KMS-11 (cell line): Measurements from ENCODE around the gene EFEMP1.

Experiments used
- H2AFZ ChIP-seq: fragments of 200-600 bp; sonication (generic); 2 replicates; pipeline ENCODE4 v1.6.1; 2016; ENCODE audit warnings: antibody characterized with exemption, mixed run types, low read depth
- H3K27ac ChIP-seq: fragments of 200-600 bp; sonication (generic); 2 replicates; pipeline ENCODE4 v1.6.1; 2016; ENCODE audit warnings: mild to moderate bottlenecking, mixed run types
- H3K27me3 ChIP-seq: fragments of 200-600 bp; sonication (generic); 2 replicates; pipeline ENCODE4 v1.6.1; 2017; ENCODE audit warnings: mild to moderate bottlenecking, low read depth, mixed run types, moderate library complexity; ENCODE audit not compliant: insufficient read depth
- H3K36me3 ChIP-seq: fragments of 200-600 bp; sonication (generic); 2 replicates; pipeline ENCODE4 v1.6.1; 2017; ENCODE audit warnings: mild to moderate bottlenecking, mixed run types; ENCODE audit not compliant: insufficient read depth
- H3K4me1 ChIP-seq: fragments of 200-600 bp; sonication (generic); 2 replicates; pipeline ENCODE4 v1.6.1; 2016; ENCODE audit warnings: mild to moderate bottlenecking, low read depth, mixed run types; ENCODE audit not compliant: poor library complexity, severe bottlenecking
- H3K4me2 ChIP-seq: fragments of 200-600 bp; sonication (generic); 2 replicates; pipeline ENCODE4 v1.7.0; 2016; ENCODE audit warnings: mild to moderate bottlenecking, mixed run types
- H3K4me3 ChIP-seq: fragments of 200-600 bp; sonication (generic); IDR thresholded peaks from 2 replicates; pipeline ENCODE4 v1.6.1; 2017; ENCODE audit warnings: low read depth, low read length, mixed read lengths; ENCODE audit not compliant: insufficient read depth
- H3K79me2 ChIP-seq: fragments of 200-600 bp; sonication (generic); 2 replicates; pipeline ENCODE4 v1.6.1; 2016; ENCODE audit warnings: low read depth, mixed run types; ENCODE audit not compliant: insufficient read depth
- H3K9ac ChIP-seq: fragments of 200-600 bp; sonication (generic); 2 replicates; pipeline ENCODE4 v1.6.1; 2016; ENCODE audit warnings: mild to moderate bottlenecking, mixed run types
- H4K20me1 ChIP-seq: fragments of 200-600 bp; sonication (generic); 2 replicates; pipeline ENCODE4 v1.6.1; 2016; ENCODE audit warnings: mild to moderate bottlenecking, mixed run types; ENCODE audit not compliant: insufficient read depth
- CTCF ChIP-seq: fragments of 200-600 bp; sonication (generic); conservative IDR thresholded peaks from 2 replicates; pipeline ENCODE4 v1.6.1; 2017; ENCODE audit warnings: low read depth, mild to moderate bottlenecking, antibody characterized with exemption, low read length, moderate library complexity, mixed read lengths

EFEMP1 gene

GRCh38 chr2:55898386-55899040 is 25.1 kb downstream of the EFEMP1 start:
- Histone ChIP-seq H4K20me1 (no peaks in the 10 kb centered on the region), H3K4me3 (no peak overlapping the region), H3K79me2 (no peaks in the 10 kb centered on the region), H3K27me3 (no peaks in the 10 kb centered on the region), H3K4me2 (no peak overlapping the region), H3K36me3 (no peaks in the 10 kb centered on the region), H3K4me1 (no peaks in the 10 kb centered on the region), H2AFZ (no peak overlapping the region), H3K27ac (no peak overlapping the region), H3K9ac (no peak overlapping the region)
- no peak for TF ChIP-seq CTCF

- no peaks in the 10 kb centered on the region for H3K4me1 ChIP-seq
- no peak overlapping the region for H3K27ac ChIP-seq
Observed at GRCh38 chr2:55896633-55897032, 26.9 kb downstream of the EFEMP1 start.

GRCh38 chr2:55894720-55895119 is 28.9 kb downstream of the EFEMP1 start:
- H3K79me2 ChIP-seq, result no peaks in the 10 kb centered on the region
- H3K27me3 ChIP-seq, result no peaks in the 10 kb centered on the region
- no peak for TF ChIP-seq CTCF
- no peak overlapping the region for H3K4me2 ChIP-seq
- H3K4me3 ChIP-seq, result no peak overlapping the region
- no peaks in the 10 kb centered on the region for H3K36me3 ChIP-seq
- no peaks in the 10 kb centered on the region for H3K4me1 ChIP-seq
- no peak overlapping the region for H3K9ac ChIP-seq
- no peaks in the 10 kb centered on the region for H4K20me1 ChIP-seq
- H3K27ac ChIP-seq, result no peak overlapping the region
- no peak overlapping the region for H2AFZ ChIP-seq

More at GRCh38 chr2:55896633-55897032, 26.9 kb downstream of the EFEMP1 start:
- H4K20me1 ChIP-seq, result no peaks in the 10 kb centered on the region
- H3K4me2 ChIP-seq, result no peak overlapping the region
- H3K36me3 ChIP-seq, result no peaks in the 10 kb centered on the region
- H3K4me3 ChIP-seq, result no peak overlapping the region
- no peaks in the 10 kb centered on the region for H3K27me3 ChIP-seq
- no peak for TF ChIP-seq CTCF
- no peak overlapping the region for H3K9ac ChIP-seq
- H3K79me2 ChIP-seq, result no peaks in the 10 kb centered on the region
- H2AFZ ChIP-seq, result no peak overlapping the region

GRCh38 chr2:55891671-55892094 is 31.9 kb downstream of the EFEMP1 start:
- no peak for TF ChIP-seq CTCF
- Histone ChIP-seq H3K4me2 (no peak overlapping the region), H3K9ac (no peak overlapping the region), H3K27ac (no peak overlapping the region), H3K4me1 (no peaks in the 10 kb centered on the region), H3K27me3 (no peaks in the 10 kb centered on the region), H3K36me3 (no peaks in the 10 kb centered on the region), H3K4me3 (no peak overlapping the region), H2AFZ (no peak overlapping the region), H3K79me2 (no peaks in the 10 kb centered on the region), H4K20me1 (no peaks in the 10 kb centered on the region)
